Measurements from ENCODE around the gene TAF11L11.
"Not testable (repeated sequence)": the region's sequence is repeated elsewhere in the genome, so short reads cannot be mapped to it uniquely, and the experiment has no call there.

TAF11L11 gene

DNA sequence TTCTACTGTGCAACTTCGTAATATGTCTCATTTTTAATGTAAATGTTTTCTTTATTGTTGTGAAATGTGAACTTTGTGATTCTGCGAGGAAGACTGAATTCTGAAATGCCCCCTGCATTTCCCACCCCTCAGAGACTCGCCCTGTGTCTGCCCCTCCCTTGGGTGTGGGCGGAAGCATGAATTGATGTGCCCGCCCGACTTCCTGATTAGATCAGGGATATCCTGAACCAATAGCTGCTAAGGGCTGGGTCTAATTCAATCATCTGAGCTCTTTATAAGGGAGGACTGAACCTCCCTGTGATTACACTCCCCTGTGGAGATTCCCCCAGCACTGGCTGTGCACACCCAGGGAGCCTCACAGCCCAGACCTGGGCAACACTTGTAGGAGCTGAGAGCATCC lies at the start of gene TAF11L11:
TAF11L11 (plus strand) TSS at position 304 of the 400 bp plus-strand sequence.
- not testable (repeated sequence) for H3K4me3 ChIP-seq (ENCODE audit: low read length); DNase-seq (ENCODE audit: low read depth)

DNA sequence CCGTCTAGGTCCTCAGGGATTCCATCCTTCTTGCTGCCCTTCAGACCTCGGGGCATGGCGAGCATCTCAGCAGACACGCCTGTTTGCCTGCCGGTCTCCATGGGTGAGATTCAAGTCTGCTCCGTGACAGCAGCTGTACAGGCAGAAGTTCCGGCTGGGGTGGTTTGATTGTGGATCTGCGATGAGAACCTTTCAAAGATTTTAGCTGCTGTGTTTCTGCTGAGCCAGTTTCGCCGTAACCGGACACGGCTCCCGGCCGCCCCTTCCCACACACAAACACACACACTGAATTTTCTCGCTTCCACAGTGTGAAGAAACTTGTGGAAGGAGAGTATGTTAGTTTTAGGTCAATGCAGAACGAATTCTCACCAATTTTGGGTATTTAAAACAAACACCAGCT lies 18.3 kb upstream of the TAF11L11 start, which contains the start of gene TAF11L7:
TAF11L7 (minus strand) TSS at position 101 of the 400 bp plus-strand sequence.
- H3K4me3 ChIP-seq (ENCODE audit: low read length); DNase-seq (ENCODE audit: low read depth): not testable (repeated sequence)

DNA sequence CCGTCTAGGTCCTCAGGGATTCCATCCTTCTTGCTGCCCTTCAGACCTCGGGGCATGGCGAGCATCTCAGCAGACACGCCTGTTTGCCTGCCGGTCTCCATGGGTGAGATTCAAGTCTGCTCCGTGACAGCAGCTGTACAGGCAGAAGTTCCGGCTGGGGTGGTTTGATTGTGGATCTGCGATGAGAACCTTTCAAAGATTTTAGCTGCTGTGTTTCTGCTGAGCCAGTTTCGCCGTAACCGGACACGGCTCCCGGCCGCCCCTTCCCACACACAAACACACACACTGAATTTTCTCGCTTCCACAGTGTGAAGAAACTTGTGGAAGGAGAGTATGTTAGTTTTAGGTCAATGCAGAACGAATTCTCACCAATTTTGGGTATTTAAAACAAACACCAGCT lies 13.1 kb upstream of the TAF11L11 start, which contains the start of gene TAF11L8:
TAF11L8 (minus strand) TSS at position 101 of the 400 bp plus-strand sequence.
- DNase-seq (ENCODE audit: low read depth); H3K4me3 ChIP-seq (ENCODE audit: low read length): not testable (repeated sequence)

DNA sequence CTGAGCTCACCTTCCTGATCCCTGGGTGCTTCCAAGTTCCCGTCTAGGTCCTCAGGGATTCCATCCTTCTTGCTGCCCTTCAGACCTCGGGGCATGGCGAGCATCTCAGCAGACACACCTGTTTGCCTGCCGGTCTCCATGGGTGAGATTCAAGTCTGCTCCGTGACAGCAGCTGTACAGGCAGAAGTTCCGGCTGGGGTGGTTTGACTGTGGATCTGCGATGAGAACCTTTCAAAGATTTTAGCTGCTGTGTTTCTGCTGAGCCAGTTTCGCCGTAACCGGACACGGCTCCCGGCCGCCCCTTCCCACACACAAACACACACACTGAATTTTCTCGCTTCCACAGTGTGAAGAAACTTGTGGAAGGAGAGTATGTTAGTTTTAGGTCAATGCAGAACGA lies 9.7 kb upstream of the TAF11L11 start, which contains the start of gene TAF11L9:
TAF11L9 (minus strand) TSS at position 140 of the 400 bp plus-strand sequence.
- not testable (repeated sequence) for DNase-seq (ENCODE audit: low read depth); H3K4me3 ChIP-seq (ENCODE audit: low read length)

DNA sequence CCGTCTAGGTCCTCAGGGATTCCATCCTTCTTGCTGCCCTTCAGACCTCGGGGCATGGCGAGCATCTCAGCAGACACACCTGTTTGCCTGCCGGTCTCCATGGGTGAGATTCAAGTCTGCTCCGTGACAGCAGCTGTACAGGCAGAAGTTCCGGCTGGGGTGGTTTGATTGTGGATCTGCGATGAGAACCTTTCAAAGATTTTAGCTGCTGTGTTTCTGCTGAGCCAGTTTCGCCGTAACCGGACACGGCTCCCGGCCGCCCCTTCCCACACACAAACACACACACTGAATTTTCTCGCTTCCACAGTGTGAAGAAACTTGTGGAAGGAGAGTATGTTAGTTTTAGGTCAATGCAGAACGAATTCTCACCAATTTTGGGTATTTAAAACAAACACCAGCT lies 6.3 kb upstream of the TAF11L11 start, which contains the start of gene TAF11L10:
TAF11L10 (minus strand) TSS at position 101 of the 400 bp plus-strand sequence.
- not testable (repeated sequence) for H3K4me3 ChIP-seq (ENCODE audit: low read length); DNase-seq (ENCODE audit: low read depth)

DNA sequence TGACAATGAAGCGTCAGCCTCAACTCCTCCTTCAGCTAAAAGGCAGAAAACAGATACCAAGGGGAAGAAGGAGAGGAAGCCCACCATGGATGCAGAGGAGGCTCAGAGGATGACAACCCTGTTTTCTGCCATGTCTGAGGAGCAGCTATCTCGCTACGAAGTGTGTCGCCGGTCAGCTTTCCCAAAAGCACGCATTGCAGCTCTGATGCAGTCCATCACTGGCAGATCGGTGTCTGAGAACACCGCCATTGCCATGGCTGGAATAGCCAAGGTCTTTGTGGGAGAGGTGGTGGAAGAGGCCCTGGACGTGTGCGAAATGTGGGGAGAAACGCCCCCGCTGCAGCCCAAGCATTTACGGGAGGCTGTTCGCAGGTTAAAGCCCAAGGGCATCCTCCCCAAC lies 968 bp downstream of the TAF11L11 start:
- no peak overlapping the region for H3K4me3 ChIP-seq (ENCODE audit: low read length)
- DNase-seq (ENCODE audit: low read depth), result no peak
- TF ChIP-seq, protein P1, sequence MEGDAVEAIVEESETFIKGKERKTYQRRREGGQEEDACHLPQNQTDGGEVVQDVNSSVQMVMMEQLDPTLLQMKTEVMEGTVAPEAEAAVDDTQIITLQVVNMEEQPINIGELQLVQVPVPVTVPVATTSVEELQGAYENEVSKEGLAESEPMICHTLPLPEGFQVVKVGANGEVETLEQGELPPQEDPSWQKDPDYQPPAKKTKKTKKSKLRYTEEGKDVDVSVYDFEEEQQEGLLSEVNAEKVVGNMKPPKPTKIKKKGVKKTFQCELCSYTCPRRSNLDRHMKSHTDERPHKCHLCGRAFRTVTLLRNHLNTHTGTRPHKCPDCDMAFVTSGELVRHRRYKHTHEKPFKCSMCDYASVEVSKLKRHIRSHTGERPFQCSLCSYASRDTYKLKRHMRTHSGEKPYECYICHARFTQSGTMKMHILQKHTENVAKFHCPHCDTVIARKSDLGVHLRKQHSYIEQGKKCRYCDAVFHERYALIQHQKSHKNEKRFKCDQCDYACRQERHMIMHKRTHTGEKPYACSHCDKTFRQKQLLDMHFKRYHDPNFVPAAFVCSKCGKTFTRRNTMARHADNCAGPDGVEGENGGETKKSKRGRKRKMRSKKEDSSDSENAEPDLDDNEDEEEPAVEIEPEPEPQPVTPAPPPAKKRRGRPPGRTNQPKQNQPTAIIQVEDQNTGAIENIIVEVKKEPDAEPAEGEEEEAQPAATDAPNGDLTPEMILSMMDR (IDR thresholded peaks at IDR 0.05; ENCODE audit: insufficient read depth, low read depth, low read length, missing control alignments), result no peak

DNA sequence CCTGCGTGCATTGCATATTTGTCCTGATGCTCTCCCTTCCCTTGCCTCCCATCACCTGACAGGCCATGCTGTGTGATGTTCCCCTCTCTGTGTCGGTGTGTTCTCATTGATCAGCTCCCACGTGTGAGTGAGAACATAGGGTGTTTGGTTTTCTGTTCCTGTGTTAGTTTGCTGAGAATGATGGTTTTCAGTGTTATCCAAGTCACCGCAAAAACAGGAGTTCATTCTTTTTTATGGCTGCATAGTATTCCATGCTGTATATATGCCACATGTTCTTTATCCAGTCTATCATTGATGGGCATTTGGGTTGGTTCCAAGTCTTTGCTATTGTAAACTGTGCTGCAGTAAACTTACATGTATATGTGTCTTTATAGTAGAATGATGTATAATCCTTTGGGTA lies 3.5 kb downstream of the TAF11L11 start:
- H3K4me3 ChIP-seq (ENCODE audit: low read length); DNase-seq (ENCODE audit: low read depth): not testable (repeated sequence)

DNA sequence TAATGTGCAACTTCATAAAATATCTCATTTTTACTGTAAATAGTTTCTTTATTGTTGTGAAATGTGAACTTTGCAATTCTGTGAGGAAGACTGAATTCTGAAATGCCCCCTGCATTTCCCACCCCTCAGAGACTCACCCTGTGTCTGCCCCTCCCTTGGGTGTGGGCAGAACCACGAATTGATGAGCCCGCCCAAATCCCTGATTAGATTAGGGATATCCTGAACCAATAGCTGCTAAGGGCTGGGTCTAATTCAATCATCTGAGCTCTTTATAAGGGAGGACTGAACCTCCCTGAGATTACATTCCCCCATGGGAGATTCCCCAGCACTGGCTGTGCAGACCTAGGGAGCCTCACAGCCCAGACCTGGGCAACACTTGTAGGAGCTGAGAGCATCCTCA lies 6.1 kb downstream of the TAF11L11 start, which contains the start of gene TAF11L12:
TAF11L12 (plus strand) TSS at position 301 of the 400 bp plus-strand sequence.
- H3K4me3 ChIP-seq (ENCODE audit: low read length); DNase-seq (ENCODE audit: low read depth): not testable (repeated sequence)

DNA sequence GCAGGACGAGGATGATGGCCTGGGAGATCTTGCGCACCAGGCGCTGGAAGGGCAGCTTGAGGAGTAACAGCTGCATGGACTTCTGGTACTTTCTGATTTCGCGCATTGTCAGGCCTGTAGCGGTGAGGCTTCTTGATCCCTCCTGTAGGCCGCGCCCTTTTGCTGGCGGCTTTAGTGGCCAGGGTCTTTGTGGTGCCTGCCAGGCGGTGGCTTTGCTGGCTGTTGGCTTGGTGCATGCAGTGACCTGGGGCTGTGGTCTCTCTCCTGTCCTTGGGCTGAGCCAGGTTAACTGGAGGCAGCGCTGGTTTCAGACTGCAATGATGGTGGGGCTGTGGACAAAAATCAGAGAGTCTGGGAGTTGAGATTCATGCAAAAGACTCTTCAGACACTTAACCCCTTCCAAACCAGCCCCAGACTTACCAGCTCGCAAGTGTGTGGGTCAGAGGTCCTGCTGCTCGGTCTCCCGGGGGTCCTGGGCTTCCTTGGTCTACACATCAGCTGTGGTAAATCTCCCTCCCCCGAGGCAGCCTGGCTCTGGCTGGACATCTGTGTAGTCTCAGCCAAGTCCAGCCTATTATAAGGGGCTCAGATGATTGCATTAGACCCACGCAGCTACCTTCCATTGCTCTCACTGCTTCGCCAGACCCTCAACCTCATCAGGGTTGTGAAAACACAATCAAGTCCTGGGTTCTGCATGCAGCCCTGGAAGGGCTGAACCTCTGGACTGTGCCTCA lies 11.1 kb downstream of the TAF11L11 start:
- DNase-seq (ENCODE audit: low read depth), result no peak
- TF ChIP-seq, protein P1 (IDR thresholded peaks at IDR 0.05; ENCODE audit: insufficient read depth, low read depth, low read length, missing control alignments), result no peak
- H3K4me3 ChIP-seq (ENCODE audit: low read length), result no peak overlapping the region

DNA sequence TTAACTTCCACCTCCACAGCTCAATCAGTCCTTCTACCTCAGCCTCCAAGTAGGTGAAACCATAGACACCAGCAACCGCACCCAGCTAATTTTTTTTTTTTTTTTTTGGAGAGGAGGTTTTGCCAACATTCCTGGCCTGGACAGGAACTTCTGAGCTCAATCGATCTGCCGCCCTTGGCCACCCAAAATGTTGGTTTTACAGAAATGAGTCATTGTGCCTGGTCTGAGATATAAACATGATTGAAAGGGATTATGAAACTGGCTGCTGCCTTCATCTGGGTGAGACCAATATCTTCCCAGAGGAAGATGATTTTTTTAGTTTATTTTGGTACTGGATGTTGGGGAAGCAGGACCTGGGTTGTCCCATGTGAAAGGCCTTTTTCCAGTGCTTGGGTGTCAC lies 15.4 kb downstream of the TAF11L11 start:
- no peak for DNase-seq (ENCODE audit: low read depth)

More for the DNA sequence above, 15.4 kb downstream of the TAF11L11 start:
- no peak overlapping the region for H3K4me3 ChIP-seq (ENCODE audit: low read length)
- TF ChIP-seq, protein P1 (IDR thresholded peaks at IDR 0.05; ENCODE audit: insufficient read depth, low read depth, low read length, missing control alignments), result no peak

All from epithelial cell of esophagus (primary cell).